Naive thymus-derived CD8-positive, alpha-beta T cell (primary cell): ENCODE results near the gene CDH1. TPM values are rescaled to one million over a fixed set of nuclear protein-coding genes. Genes with fewer than 3 reads are reported as not detected.

Experiments
- ATAC-seq, 2 donors: fragments of 150-1000 bp; cut with Tn5 transposase in 1 of 2; sonication (Bioruptor Pico), chemical (Tn5 transposase) in 1 of 2; 1 replicate in 1 of 2; 2 replicates in 1 of 2; pipeline ENCODE4 v1.10.0; 2021; ENCODE audit warnings: mild to moderate bottlenecking in 2 of 2, moderate library complexity in 2 of 2
- POLR2A ChIA-PET: fragments of 350-600 bp; sonication (Branson Sonifier 250); formaldehyde crosslinking; loops from one replicate; lab custom pipeline; 2021; ENCODE audit warnings: antibody characterized with exemption; lab: Charles Lee
- DNase-seq, 10 donors: peaks; one replicate each; pipeline versions ENCODE4 v3.0.0 to v3.0.0-alpha.2; 2020 to 2022
- H3K27ac Mint-ChIP-seq, 10 donors: one replicate each; pipeline ENCODE4 v1.8.0; 2020 to 2022; ENCODE audit warnings: mild to moderate bottlenecking in 10 of 10, mixed read lengths in 10 of 10, moderate library complexity in 4 of 10, inconsistent platforms in 1 of 10
- H3K27me3 Mint-ChIP-seq, 5 donors: one replicate each; pipeline ENCODE4 v1.8.0; 2021 to 2022; ENCODE audit warnings: mixed read lengths in 5 of 5
- H3K36me3 Mint-ChIP-seq, 3 donors: one replicate each; pipeline ENCODE4 v1.8.0; 2020 to 2022; ENCODE audit warnings: mixed read lengths in 3 of 3, mild to moderate bottlenecking in 2 of 3, inconsistent platforms in 1 of 3
- H3K4me1 Mint-ChIP-seq, 4 donors: one replicate each; pipeline ENCODE4 v1.8.0; 2021 to 2022; ENCODE audit warnings: mixed read lengths in 4 of 4
- H3K4me3 Mint-ChIP-seq, 10 donors: one replicate each; pipeline ENCODE4 v1.8.0; 2020 to 2022; ENCODE audit warnings: mild to moderate bottlenecking in 10 of 10, mixed read lengths in 10 of 10, moderate library complexity in 6 of 10, inconsistent platforms in 1 of 10
- H3K9me3 Mint-ChIP-seq, 9 donors: one replicate each; pipeline ENCODE4 v1.8.0; 2020 to 2022; ENCODE audit warnings: mixed read lengths in 9 of 9, mild to moderate bottlenecking in 3 of 9, inconsistent platforms in 1 of 9, moderate library complexity in 1 of 9
- polyA plus RNA-seq, 3 donors: library from polyadenylated mRNA; unstranded; fragments of 300-500 nt; fragmentation: Illumina TruSeq; gene quantifications; one replicate each; pipeline ENCODE4 v1.2.3, GENCODE V29; 2021
- total RNA-seq, 8 experiments: library from RNA in 2 of 8; stranded (reverse) in 2 of 8; gene quantifications; one replicate each; pipeline ENCODE4 v1.2.3 and lab custom pipeline; 2021 to 2026

CDH1 gene
- total and polyA plus RNA-seq, 5 experiments from 2014 or later, result 1.4 TPM; not detected in 4

- H3K4me1 Mint-ChIP-seq, result peaks cover 11 to 37% (median 25%) of the 10 kb centered on the region in 4 donors
- DNase-seq, result no peak
- H3K4me3 Mint-ChIP-seq, result no peak overlapping the region
- no peaks in the 10 kb centered on the region for H3K9me3 Mint-ChIP-seq
- H3K27ac Mint-ChIP-seq, result no peak overlapping the region
- ATAC-seq, result no peak
- H3K27me3 Mint-ChIP-seq, result no peaks in the 10 kb centered on the region
- POLR2A ChIA-PET, result no interaction called here
- peaks cover 0 to 14% (median 9%) of the 10 kb centered on the region in 3 donors for H3K36me3 Mint-ChIP-seq
Observed at GRCh38 chr16:68851601-68852000, 114.5 kb downstream of the CDH1 start.

GRCh38 chr16:68857479-68857878 lies 120.4 kb downstream of the CDH1 start:
- H3K27me3 Mint-ChIP-seq, result no peaks in the 10 kb centered on the region
- H3K9me3 Mint-ChIP-seq, result no peaks in the 10 kb centered on the region
- POLR2A ChIA-PET, result interaction anchor here (0.6 kb wide), 1 partner anchor 282 kb away, joined by 3 read pairs; no protein-coding TSS in a partner anchor
- H3K27ac Mint-ChIP-seq, result no peak overlapping the region
- H3K36me3 Mint-ChIP-seq, result peaks cover 12 to 30% (median 21%) of the 10 kb centered on the region in 3 donors
- peaks cover 16 to 37% (median 24%) of the 10 kb centered on the region in 4 donors for H3K4me1 Mint-ChIP-seq
- ATAC-seq (no peak), DNase-seq (no peak)
- no peak overlapping the region for H3K4me3 Mint-ChIP-seq

GRCh38 chr16:68859828-68860227 lies 122.7 kb downstream of the CDH1 start:
- Mint-ChIP-seq H3K9me3 (no peaks in the 10 kb centered on the region), H3K4me3 (no peak overlapping the region), H3K27me3 (no peaks in the 10 kb centered on the region), H3K27ac (peak overlapping the region in 1 of 10 donors; percentile 4), H3K4me1 (peaks cover 16 to 32% (median 24%) of the 10 kb centered on the region in 4 donors), H3K36me3 (peaks cover 12 to 54% (median 14%) of the 10 kb centered on the region in 3 donors)
- DNase-seq (no peak), ATAC-seq (no peak)
- POLR2A ChIA-PET, result no interaction called here

- Mint-ChIP-seq H3K4me3 (no peak overlapping the region), H3K36me3 (peaks cover 12 to 68% (median 13%) of the 10 kb centered on the region in 3 donors), H3K27ac (peak overlapping the region in 1 of 10 donors; percentile 63), H3K4me1 (peaks cover 13 to 27% (median 21%) of the 10 kb centered on the region in 4 donors), H3K9me3 (no peaks in the 10 kb centered on the region), H3K27me3 (no peaks in the 10 kb centered on the region)
- DNase-seq (no peak), ATAC-seq (no peak)
- POLR2A ChIA-PET, result no interaction called here
Observed at GRCh38 chr16:68860978-68861892, 124.1 kb downstream of the CDH1 start.

- POLR2A ChIA-PET, result no interaction called here
- no peak overlapping the region for H3K4me3 Mint-ChIP-seq
- no peaks in the 10 kb centered on the region for H3K9me3 Mint-ChIP-seq
- peaks cover 20 to 87% (median 40%) of the 10 kb centered on the region in 3 donors for H3K36me3 Mint-ChIP-seq
- no peak for ATAC-seq
- no peaks in the 10 kb centered on the region for H3K27me3 Mint-ChIP-seq
- DNase-seq, result no peak
- H3K4me1 Mint-ChIP-seq, result peaks cover 0 to 6% (median 3%) of the 10 kb centered on the region in 4 donors
- no peak overlapping the region for H3K27ac Mint-ChIP-seq
Observed at GRCh38 chr16:68866933-68867332, 129.8 kb downstream of the CDH1 start.

- H3K27ac Mint-ChIP-seq, result peak overlapping the region in 3 of 10 donors; percentile 27 to 81 (median 55)
- no peaks in the 10 kb centered on the region for H3K9me3 Mint-ChIP-seq
- peaks cover 0 to 6% (median 3%) of the 10 kb centered on the region in 4 donors for H3K4me1 Mint-ChIP-seq
- H3K4me3 Mint-ChIP-seq, result no peak overlapping the region
- peaks cover 23 to 88% (median 39%) of the 10 kb centered on the region in 3 donors for H3K36me3 Mint-ChIP-seq
- POLR2A ChIA-PET, result interaction anchor here (0.8 kb wide), 1 partner anchor 25 kb away, joined by 3 read pairs; no protein-coding TSS in a partner anchor
- no peaks in the 10 kb centered on the region for H3K27me3 Mint-ChIP-seq
- DNase-seq (no peak), ATAC-seq (no peak)
Observed at GRCh38 chr16:68869492-68870088, 132.5 kb downstream of the CDH1 start.

- ATAC-seq (no peak), DNase-seq (no peak)
- Mint-ChIP-seq H3K4me3 (no peak overlapping the region), H3K27me3 (no peaks in the 10 kb centered on the region), H3K27ac (peak overlapping the region in 1 of 10 donors; percentile 35), H3K9me3 (no peaks in the 10 kb centered on the region), H3K36me3 (peaks cover 32 to 92% (median 42%) of the 10 kb centered on the region in 3 donors), H3K4me1 (peaks cover 0 to 6% (median 1%) of the 10 kb centered on the region in 4 donors)
- POLR2A ChIA-PET, result no interaction called here
Observed at GRCh38 chr16:68873635-68874471, 136.8 kb downstream of the CDH1 start.

- H3K27ac Mint-ChIP-seq, result no peak overlapping the region
- POLR2A ChIA-PET, result interaction anchor here (0.7 kb wide), 1 partner anchor 1375 kb away, joined by 4 read pairs; no protein-coding TSS in a partner anchor
- H3K4me3 Mint-ChIP-seq, result no peak overlapping the region
- H3K36me3 Mint-ChIP-seq, result peaks cover 16 to 86% (median 30%) of the 10 kb centered on the region in 3 donors
- peaks cover 0 to 2% (median 0%) of the 10 kb centered on the region in 4 donors for H3K4me1 Mint-ChIP-seq
- H3K9me3 Mint-ChIP-seq, result no peaks in the 10 kb centered on the region
- no peaks in the 10 kb centered on the region for H3K27me3 Mint-ChIP-seq
- DNase-seq (no peak), ATAC-seq (no peak)
Observed at GRCh38 chr16:68875871-68876270, 138.8 kb downstream of the CDH1 start.

- Mint-ChIP-seq H3K4me3 (no peak overlapping the region), H3K36me3 (peaks cover 0 to 67% (median 18%) of the 10 kb centered on the region in 3 donors), H3K27ac (peak overlapping the region in 2 of 10 donors; percentile 6 to 26), H3K4me1 (no peaks in the 10 kb centered on the region), H3K9me3 (no peaks in the 10 kb centered on the region), H3K27me3 (no peaks in the 10 kb centered on the region)
- DNase-seq (no peak), ATAC-seq (no peak)
- POLR2A ChIA-PET, result no interaction called here
Observed at GRCh38 chr16:68883685-68884084, 146.6 kb downstream of the CDH1 start.

GRCh38 chr16:68884401-68884800 lies 147.3 kb downstream of the CDH1 start:
- Mint-ChIP-seq H3K4me3 (no peak overlapping the region), H3K4me1 (no peaks in the 10 kb centered on the region), H3K36me3 (peaks cover 0 to 66% (median 18%) of the 10 kb centered on the region in 3 donors), H3K27me3 (no peaks in the 10 kb centered on the region), H3K27ac (peak overlapping the region in 1 of 10 donors; percentile 26), H3K9me3 (no peaks in the 10 kb centered on the region)
- DNase-seq, result no peak
- no peak for ATAC-seq
- POLR2A ChIA-PET, result no interaction called here
